Measurements from ENCODE around the gene PLXNA4.

- peak; percentile 10 for TF ChIP-seq CTCF (IDR thresholded peaks at IDR 0.05; ENCODE audit: low read depth, low read length, poor library complexity, severe bottlenecking)
- TF ChIP-seq EZH2phosphoT487 (IDR thresholded peaks at IDR 0.05; ENCODE audit: borderline replicate concordance, low read length): no peak
These were observed 18.7 kb downstream of the PLXNA4 start for GRCh38 chr7:132557489-132558044.

Measured in DOHH2 (cell line).